Renal pelvis (tissue), 4 donors: ENCODE results near the gene ACSM5. TPM values are rescaled to one million over a fixed set of nuclear protein-coding genes. Genes with fewer than 3 reads are reported as not detected.
"Not testable (repeated sequence)": the region's sequence is repeated elsewhere in the genome, so short reads cannot be mapped to it uniquely, and the experiment has no call there.

Experiments
- DNase-seq: peaks from one replicate; pipeline ENCODE4 v3.0.0-alpha.2; 2013
- polyA plus RNA-seq, 3 donors: library from polyadenylated mRNA; unstranded; fragments of 120-200 nt; gene quantifications; one replicate each; pipeline ENCODE4 v1.2.1, GENCODE V29; 2013; ENCODE audit not compliant: insufficient read length in 3 of 3

Gene ACSM5
- polyA plus RNA-seq, 3 donors = 4.9 to 6.4 (median 5.2) TPM

DNA sequence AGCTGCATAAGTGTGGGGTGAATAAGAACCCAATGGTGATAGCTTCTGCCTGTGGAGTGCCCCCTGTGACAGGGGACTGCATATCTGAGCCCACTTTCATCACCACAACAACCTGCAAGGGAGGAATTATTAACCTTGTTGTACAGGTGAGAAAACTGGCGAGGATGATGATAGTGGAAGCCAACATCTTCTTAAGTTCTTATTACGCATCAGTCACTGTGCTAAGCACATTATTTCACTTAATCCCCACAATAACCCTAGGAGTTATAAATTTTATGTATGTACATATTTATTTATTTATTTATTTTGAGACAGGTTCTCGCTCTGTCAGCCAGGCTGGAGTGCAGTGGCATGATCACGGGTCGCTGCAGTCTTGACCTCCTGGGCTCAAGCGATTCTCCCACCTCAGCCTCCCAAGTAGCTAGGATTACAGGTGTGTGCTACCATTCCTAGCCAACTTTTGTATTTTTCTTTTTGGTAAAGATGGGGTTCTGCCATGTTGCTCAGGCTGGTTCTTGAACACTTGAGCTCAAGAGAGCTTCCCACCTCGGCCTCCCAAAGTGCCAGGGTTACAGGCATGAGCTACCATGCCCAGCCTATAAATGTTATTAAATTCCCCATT, 12.4 kb upstream of the ACSM5 start:
- DNase-seq = no peak

DNA sequence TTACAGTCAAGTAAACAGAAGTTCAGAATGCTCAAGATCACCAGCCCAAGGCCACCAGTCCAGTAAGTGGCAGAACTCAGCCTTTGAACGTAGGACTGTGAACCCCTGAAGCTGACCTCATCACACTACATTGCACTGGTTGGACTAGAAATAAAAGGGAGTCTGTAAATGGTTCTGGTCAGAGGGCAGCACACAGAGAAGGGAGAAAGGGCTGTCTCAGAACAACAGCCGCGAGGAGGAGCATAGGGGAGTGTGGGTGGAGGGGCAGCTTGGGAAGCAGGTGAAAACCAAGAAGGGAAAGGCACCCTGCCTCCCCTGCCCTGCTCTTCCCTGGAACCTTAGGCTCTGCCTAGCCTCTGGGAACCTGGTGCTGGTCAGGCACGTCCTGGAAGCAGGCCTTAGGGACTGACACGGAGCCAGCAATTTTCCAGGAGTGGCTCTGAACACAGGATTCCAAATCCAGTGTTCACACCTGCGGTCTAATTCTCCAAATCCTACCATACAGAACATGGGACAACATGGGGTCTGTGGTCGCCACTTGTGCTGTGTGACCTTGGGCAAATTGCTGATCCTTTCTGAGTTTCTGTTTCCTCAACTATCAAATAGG, 11.8 kb upstream of the ACSM5 start:
- no peak for DNase-seq

DNA sequence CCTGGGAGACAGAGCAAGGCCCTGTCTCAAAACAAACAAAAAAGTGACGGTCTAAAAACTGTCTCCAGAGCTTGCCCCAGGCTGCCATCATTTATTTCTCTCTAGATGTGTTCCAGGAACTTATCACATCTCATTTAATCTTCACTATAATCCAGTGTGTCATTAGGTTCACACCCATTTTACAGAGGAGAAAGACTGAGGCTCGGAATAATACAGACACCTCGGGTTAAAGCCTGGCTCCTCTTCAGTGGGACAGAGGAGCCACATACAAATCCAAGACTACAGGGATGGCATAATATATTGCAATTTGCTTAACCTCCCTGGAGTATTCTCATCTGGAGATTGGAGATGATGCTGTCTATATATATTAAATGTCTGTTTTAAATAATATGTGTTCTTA, 10.7 kb upstream of the ACSM5 start:
- DNase-seq = no peak

DNA sequence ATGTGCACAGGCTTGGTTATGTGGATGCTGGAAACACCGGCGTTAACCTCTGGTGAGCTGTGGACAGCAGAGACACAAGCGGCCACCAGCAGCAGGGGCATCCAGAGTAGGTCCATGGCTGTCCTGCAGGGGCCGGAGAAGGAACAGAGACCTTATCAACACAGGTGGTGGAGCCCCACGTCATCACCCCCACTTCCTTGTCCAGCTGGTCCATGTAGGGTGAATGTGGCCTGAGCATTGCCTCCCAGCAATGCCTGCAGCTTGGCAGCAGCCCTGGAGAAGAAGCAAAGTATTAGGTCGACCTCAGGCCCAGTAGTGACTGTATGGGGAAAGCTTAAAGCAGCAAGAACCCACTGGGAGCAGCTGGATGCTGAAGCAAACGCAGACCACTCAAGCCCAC, 10.1 kb upstream of the ACSM5 start:
- DNase-seq = no peak

DNA sequence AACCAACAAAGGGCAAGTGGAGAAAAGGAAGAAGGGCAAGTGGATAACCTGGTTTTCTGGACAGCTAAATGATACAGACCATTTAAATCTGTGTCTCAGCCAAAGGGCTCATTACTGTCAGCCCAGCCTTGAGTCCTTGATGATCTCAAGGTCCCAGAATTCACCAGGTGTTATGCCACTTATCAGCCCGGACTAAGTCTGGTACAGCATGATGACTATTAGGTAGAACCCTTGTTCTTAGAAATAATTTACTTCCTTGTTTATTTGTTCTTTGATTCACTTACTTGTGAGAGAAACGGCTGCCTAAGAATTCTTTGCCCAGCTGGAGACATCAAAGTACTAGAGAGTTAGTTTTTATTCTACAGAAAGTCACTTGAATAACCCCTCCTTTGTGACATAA, 8.3 kb upstream of the ACSM5 start:
- no peak for DNase-seq

DNA sequence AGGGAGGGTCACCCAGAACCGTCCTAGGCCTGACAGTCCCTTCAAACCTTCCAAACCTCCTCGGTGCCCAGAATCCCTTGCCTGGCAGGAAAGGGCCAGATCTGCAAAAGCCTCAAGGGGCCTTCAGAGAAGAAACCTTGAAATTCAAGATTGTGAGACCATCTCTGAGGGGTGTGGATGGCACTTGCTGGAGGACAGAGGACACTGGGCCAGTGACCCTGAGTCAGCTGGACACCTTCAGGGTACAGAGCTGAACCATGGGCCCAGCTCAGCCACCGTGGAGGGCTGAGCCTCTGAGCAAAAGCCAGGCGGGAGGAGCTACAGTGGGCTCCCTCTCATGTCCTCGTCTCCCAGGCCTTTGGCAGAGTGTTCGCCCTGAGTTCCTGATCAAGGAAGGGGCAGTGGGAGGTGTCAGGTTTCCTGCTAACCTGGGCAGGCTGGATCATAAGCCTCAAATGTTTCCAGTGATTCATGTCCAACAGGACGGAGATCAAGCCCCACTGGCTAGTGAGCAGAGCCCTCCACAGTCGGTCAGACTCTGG, 7.8 kb upstream of the ACSM5 start:
- no peak for DNase-seq

DNA sequence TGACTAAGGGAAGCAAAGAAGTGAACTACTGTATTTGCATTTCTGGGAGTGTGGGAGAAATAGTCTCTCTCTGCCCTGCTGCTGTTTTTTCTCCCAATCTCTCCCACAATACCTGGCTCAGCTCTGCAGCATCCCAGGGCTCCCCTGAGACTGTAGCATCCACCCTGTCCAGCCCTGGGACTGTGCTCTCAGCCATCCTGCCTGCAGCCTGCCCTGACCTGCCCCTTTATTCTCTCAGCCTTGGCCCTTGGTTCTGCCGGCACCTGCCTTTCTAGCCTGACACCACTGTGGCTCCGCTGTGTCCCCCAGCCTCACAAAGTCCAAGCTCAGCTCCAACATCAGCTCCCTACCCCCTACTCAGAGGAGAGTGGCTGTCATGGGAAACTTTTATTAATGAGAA, 6.7 kb upstream of the ACSM5 start:
- no peak for DNase-seq

DNA sequence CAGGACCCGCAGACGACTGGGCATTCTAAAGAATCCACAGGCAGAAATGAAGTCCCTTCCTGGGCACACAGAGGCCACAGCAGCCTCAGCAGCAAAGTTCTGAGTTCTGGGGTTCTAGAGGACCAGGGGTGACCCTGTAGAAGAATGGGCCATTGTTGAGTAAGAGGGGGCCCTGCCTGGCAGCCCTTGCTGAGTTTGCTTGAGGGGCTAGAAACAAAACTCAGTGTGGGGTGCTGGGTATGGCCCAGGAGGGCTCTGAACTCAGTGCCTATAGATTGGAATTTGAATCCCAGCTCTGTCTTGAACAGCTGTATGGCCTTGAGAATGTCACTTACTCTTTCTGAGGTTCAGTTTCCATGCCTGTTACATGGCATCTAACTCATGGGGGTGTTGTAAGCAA, 4.7 kb upstream of the ACSM5 start, which contains the start of gene PDILT:
TSS of gene PDILT (minus strand) at position 101 of the 400 bp plus-strand sequence. CDS start 5,437 bp downstream, outside the sequence.
- DNase-seq = no peak

DNA sequence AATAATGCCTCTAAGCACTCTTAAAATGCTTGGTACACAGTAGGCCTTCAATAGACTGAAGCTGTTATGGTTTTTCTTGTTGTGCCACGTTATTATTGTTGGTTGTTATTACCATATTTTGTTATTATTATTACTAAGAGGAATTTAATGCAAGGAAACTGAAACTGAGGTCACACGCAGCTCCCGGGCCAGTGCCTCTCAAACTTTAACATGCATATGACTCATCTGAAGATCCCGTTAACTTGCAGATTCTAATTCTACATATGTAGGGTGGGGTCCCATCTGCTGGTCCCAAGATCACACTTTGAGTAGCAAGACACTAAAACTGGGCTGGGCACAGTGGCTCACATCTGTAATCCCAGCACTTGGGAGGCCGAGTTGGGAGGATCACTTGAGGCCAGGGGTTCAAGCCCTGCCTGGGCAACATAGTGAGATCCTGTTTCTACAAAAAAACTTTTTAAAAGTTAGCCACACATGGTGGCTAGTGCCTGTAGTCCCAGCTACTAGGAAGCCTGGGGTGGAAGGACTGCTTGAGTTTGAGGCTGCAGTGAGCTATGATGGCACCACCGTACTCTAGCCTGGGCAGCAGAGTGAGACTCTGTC, 888 bp downstream of the ACSM5 start:
- no peak for DNase-seq

DNA sequence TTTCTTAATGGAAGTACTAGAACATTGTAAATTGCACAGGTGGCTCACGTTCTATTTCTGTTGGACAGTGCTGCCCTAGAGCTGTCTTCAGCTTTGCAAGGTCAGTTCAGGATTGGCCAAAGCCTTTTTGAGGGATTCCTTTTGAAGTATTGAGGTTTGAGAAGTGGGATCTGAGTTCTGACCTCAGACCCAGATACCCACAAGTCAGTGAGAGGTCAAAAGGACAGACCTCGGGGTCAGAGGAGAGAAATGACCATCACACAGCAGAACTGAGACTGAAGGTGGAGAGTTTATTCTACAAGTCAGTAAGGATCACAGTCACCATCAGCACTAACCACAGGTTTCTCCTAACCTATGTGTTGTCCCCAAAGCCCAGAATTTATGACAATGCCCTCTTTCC, 1.7 kb downstream of the ACSM5 start:
- DNase-seq = no peak

DNA sequence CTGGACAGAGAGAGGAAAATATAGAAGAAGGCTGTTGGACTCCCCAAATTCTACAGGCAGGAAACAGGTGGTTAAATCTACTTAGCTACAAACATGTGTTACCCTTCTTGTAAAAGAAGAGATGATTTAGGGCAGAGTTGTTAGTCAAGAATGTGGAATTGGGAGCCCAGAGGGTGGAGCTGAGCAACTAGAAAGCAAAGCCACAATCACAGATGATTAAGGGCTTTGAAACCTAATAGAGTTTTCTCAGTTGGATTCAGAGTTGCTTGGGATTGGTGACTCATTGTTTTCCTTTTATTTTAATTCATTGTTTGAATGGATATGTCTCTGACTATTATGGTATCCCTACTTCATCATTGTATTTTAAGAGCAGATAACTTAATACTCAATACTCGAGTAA, 6.2 kb downstream of the ACSM5 start:
- DNase-seq = no peak

DNA sequence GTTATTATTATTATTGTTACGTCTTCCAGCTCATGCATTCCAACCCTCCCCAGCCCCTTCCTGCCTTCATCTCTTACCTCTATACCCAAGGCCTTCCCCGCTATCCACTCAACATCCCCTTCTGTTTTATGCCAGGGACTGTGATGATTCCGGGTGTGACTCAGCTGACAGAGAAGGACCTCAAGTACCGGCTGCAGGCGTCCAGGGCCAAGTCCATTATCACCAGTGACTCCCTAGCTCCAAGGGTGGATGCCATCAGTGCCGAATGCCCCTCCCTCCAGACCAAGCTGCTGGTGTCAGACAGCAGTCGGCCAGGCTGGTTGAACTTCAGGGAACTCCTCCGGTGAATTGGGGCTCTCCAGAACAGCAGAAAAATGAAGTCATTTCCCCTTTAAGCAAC, 9.8 kb downstream of the ACSM5 start:
- DNase-seq = not testable (repeated sequence)

DNA sequence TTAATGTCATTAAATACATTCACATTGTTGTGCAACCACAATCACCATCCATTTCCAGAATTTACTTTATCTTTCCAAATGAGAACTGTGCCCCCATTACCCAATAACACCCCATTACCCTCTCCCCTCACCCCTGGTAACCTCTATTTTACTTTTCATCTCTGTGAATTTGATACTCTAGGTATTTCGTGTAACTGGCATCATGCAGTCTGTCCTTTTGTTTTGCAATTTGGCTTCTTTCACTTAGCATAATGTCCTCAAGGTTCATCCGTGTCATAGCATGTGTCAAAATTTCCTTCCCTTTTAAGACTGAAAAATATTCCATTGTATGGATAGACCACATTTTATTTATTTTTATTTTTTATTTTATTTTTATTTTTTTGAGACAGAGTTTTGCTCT, 12.4 kb downstream of the ACSM5 start:
- not testable (repeated sequence) for DNase-seq

DNA sequence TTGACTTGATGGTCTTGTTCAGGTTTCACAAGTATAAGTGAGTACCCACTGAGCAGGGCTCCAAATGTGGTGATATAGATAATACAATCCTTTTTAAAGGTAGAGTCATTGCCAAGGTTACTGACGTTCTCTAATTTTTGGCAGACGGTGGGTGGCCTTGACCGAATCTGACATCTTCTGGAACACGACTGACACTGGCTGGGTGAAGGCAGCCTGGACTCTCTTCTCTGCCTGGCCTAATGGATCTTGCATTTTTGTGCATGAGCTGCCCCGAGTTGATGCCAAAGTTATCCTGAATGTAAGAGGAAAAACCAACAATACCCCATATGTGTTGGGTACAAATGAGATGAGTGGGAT, 14.4 kb downstream of the ACSM5 start:
- DNase-seq = not testable (repeated sequence)

DNA sequence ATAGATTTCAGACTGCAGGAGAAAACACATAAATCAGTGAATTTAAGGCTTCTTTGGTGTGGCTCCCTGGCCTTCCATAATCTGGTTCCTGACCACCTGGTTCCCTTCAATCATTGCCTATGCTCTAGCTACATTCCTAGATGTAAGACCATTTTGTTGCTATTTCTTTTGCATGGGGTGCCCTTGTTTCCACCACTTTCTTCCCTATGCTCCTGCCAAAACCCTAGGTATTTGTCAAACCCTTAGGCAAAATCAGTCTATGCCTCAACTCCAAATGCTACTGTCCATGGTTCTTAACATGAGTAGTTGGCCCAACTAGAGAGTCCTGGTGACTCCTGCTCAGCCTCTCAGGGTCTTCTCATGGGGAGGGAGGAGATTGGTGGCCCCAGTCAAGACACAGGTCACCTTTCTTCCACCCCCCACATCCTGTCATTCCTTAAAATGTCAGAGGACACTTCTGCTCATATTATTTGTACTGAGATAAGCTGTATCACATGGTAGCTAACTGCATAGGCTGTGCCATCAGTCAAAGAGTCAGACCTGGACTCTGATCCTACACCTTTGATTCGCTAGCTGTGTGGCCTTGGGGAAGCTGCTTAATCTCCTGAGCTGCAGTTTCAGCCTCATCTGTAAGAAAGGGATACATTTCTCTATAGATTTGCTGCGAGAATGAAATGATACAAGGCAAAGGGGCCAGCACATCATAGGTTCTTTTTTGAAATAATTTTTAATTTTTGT, 15.0 kb downstream of the ACSM5 start:
- no peak for DNase-seq

DNA sequence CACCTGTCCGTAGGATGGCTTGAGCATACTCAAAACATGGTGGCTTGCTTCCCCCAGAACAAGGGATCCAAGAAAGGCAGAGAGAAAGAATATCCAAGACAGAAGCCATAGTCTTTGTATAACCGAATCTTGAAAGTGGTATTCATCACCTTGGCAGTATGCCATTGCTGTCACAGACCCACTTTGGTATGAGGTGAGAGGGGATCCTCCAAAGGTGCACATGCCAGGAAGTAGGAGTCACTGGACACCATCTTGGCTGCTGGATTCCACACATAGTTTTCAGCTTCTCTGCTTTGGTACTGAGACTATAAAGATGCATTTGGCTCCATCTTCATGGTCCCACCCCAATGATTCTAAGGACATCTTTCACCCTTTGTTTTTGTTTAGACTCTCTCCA, 18.1 kb downstream of the ACSM5 start:
- DNase-seq = not testable (repeated sequence)

DNA sequence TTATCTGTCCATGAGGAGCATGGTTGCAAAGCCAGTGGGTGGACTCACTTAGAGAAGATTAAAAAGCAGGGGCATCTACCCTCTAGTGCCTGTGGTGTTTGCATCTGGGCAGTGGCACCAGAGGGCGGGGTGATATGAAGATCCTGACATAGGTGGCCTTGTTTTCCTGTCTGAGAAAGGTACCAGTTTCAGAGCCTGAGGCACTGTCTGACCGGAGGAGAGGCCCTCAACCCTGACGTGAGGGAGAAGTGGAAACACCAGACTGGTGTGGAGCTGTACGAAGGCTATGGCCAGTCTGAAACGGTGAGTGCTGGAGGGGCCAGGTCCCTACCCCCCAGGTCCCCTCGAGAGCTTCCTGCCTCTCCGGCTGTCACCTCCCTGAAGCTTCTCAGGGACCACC, 20.2 kb downstream of the ACSM5 start:
- DNase-seq = not testable (repeated sequence)

DNA sequence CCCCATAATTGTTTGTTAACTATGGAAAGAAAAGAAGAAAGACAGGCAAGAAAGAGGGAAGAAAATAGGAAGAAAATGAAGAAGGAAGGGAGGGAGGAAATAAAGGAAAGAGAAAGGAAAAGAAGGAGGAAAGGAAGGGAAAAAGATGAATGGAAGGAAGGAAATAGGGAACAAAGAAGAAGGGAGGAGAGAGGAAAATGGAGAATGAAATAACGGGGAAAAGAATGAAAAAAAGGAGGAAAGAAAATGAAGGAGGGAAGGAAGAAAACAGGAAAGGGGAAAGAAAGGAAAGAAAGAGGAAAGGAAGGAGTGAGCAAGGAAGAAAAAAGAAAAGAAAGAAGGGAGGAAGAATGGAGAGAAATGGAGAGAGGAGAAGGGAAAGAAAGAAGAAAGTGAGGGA, 21.1 kb downstream of the ACSM5 start:
- DNase-seq = not testable (repeated sequence)

DNA sequence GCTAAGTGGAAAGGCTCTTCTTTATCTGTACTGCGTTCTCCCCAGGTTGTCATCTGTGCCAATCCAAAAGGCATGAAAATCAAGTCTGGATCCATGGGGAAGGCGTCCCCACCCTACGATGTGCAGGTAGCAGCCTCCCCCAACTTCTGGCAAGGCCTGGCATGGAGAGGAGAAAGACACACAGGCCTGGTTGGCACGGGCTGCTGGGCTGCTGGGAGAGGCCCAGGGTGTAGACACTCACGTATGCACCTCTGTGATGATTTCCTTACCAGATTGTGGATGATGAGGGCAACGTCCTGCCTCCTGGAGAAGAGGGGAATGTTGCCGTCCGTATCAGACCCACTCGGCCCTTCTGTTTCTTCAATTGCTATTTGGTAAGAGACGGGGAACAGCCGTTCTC, 21.6 kb downstream of the ACSM5 start:
- DNase-seq = no peak

DNA sequence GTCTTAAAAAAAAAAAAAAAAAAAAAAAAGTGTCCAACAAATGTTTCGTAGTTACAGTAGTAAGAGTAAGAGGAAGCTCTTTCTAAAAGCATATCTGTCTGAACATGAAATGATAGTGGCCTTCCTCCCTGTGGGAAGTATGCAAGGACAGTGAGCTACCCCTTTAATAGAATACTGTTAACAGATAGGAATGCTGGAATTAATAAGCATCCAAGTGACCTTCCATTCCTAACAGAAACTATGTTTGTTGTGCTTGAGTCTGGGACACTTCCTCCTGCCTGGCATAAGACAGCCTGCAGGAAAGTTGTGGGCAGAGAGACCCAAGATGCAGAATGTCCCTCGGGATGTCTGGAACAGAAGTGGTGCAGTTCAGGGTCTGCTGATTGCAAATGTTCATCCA, 29.6 kb downstream of the ACSM5 start:
- not testable (repeated sequence) for DNase-seq

DNA sequence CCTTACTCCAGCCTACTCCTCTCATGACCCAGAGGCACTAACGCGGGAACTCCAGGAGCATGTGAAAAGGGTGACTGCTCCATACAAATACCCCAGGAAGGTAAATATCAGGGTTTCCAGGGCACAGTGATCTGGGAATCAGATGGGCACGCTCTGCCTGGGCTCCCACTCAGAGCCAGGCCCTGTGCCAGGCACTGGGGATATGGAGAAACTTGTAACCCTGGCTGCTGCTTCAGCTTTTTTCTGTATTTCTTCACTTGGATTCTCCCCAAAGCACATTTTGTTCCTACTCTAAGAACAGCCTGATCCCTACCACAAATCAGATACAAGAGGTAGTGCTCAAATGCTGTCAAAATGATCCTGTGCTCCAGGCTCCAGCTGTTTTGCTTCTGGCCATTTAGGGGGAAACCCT, 30.5 kb downstream of the ACSM5 start:
- not testable (repeated sequence) for DNase-seq

DNA sequence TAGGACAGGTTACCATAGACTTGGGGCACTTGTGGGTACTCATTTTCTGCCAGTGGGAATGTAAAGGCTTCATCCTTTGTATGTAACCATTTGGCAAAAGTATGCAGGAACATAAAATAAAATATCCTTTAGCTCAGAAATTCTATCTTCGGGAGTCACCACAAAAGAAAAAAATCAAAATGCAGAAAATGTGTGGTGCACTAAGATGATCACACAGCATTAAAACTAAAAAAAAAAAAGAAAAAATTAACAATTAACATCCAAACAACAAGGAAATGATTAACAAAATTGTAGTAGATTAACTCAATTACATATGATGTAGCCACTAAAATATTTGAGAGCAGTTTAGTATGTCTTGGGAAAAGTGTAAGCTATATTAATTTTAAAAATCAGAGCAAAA, 31.4 kb downstream of the ACSM5 start:
- DNase-seq = not testable (repeated sequence)

DNA sequence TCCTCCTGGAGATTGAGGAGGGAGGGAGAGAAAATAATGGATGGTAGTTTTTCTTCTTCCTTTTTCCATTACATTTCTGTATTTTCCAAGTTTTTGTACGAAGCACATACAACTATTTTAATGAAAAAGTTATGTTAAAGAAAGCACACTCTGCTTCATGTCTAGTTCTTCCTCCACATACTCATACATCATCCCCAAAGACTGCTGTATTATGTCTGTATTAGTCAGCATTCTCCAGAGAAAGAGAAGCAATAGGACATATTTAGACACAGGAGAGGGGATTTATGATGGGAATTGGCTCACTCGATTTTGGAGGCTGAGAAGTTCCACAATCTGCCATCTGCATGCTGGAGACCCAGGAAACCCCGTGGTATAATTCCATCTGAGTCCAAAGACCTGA, 31.9 kb downstream of the ACSM5 start:
- DNase-seq = no peak
